ENCODE measurements around the gene NFS1. TPM values are rescaled to one million over a fixed set of nuclear protein-coding genes. Genes with fewer than 3 reads are reported as not detected.

The NFS1 gene
- total and polyA plus RNA-seq, 2 donors (not counting 1 experiment from before 2014, with no cell fraction given) = 29.0 to 30.6 TPM

GRCh38 chr20:35720165-35721123 is 21.3 kb upstream of the NFS1 start:
- no peak overlapping the region for H3K4me3 Mint-ChIP-seq
- Histone ChIP-seq H3K79me2 (ENCODE audit: control insufficient read depth, insufficient read depth, low read length) (peaks cover 98% of the 10 kb centered on the region), H3K36me3 (replicated peaks in 1 of 2; ENCODE audit: control extremely low read depth in 1 of 2, control insufficient read depth in 1 of 2, extremely low read depth in 1 of 2, insufficient read depth in 2 of 2, low read length in 1 of 2) (peaks cover 35 to 95% of the 10 kb centered on the region in 2 experiments), H3K9me3 (ENCODE audit: control extremely low read depth in 1 of 3, control insufficient read depth in 2 of 3, insufficient read depth in 1 of 3, low read length in 2 of 3) (no peaks in the 10 kb centered on the region), H3K4me3 (ENCODE audit: control extremely low read depth in 1 of 5, extremely low read depth in 1 of 5, insufficient read depth in 1 of 5, low read depth in 2 of 5, low read length in 4 of 5) (no peak overlapping the region), H4K20me1 (ENCODE audit: control insufficient read depth, insufficient read depth, low read length, poor library complexity, severe bottlenecking) (peaks cover 95% of the 10 kb centered on the region), H3K27ac (ENCODE audit: low read length in 2 of 2) (no peak overlapping the region), H3K4me1 (ENCODE audit: control insufficient read depth in 2 of 2, insufficient read depth in 2 of 2, low read length in 2 of 2) (no peaks in the 10 kb centered on the region), H2AFZ (ENCODE audit: insufficient read depth, low read depth, low read length, poor library complexity, severe bottlenecking) (no peak overlapping the region), H3K27me3 (replicated peaks in 1 of 4; ENCODE audit: control extremely low read depth in 1 of 4, control insufficient read depth in 3 of 4, insufficient read depth in 4 of 4, low read length in 3 of 4) (no peaks in the 10 kb centered on the region), H3K4me2 (replicated peaks; ENCODE audit: low read depth, low read length, poor library complexity, severe bottlenecking) (no peak overlapping the region), H3K9ac (ENCODE audit: low read length) (no peak overlapping the region)
- no peaks in the 10 kb centered on the region for H3K27me3 Mint-ChIP-seq
- CTCF ChIA-PET = interaction anchor here (0.5 to 2.3 kb wide), 2 partner anchors 10 to 251 kb away, joined by 5 to 8 read pairs; no protein-coding TSS in a partner anchor
- ATAC-seq (ENCODE audit: low read depth) (no peak), DNase-seq (no peak)
- no peak overlapping the region for H3K27ac Mint-ChIP-seq
- no peaks in the 10 kb centered on the region for H3K9me3 Mint-ChIP-seq (ENCODE audit: insufficient read depth)
- peaks cover 11% of the 10 kb centered on the region for H3K4me1 Mint-ChIP-seq
- 99% methylated on average over 12 of the region's 13 CpGs for WGBS (ENCODE audit: insufficient coverage)
- intact Hi-C loops (cut with micrococcal nuclease) = loop anchor here (10.0 kb wide), 1 partner anchor 54 kb away; the partner anchor contains the start of gene PHF20
- POLR2A ChIA-PET = interaction anchor here (0.6 kb wide), 1 partner anchor 22 kb away, joined by 3 read pairs; no protein-coding TSS in a partner anchor
- TF ChIP-seq, protein P1, sequence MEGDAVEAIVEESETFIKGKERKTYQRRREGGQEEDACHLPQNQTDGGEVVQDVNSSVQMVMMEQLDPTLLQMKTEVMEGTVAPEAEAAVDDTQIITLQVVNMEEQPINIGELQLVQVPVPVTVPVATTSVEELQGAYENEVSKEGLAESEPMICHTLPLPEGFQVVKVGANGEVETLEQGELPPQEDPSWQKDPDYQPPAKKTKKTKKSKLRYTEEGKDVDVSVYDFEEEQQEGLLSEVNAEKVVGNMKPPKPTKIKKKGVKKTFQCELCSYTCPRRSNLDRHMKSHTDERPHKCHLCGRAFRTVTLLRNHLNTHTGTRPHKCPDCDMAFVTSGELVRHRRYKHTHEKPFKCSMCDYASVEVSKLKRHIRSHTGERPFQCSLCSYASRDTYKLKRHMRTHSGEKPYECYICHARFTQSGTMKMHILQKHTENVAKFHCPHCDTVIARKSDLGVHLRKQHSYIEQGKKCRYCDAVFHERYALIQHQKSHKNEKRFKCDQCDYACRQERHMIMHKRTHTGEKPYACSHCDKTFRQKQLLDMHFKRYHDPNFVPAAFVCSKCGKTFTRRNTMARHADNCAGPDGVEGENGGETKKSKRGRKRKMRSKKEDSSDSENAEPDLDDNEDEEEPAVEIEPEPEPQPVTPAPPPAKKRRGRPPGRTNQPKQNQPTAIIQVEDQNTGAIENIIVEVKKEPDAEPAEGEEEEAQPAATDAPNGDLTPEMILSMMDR (IDR thresholded peaks at IDR 0.05) = no peak
- no peak for TF ChIP-seq EZH2 (IDR thresholded peaks at IDR 0.05; ENCODE audit: borderline replicate concordance, insufficient read depth, low read depth, low read length, poor library complexity, severe bottlenecking)
